IPS-18a (cell line): Measurements from ENCODE around the gene PRTG.

Source experiments
- H3K27ac ChIP-seq: one replicate; pipeline ENCODE4 v1.5.1; 2013; ENCODE audit warnings: low read length
- H3K27me3 ChIP-seq: one replicate; pipeline ENCODE4 v1.6.1; 2013; ENCODE audit warnings: mild to moderate bottlenecking, low read length; ENCODE audit not compliant: control insufficient read depth, insufficient read depth
- H3K36me3 ChIP-seq: one replicate; pipeline ENCODE4 v1.6.1; 2013; ENCODE audit warnings: low read depth, low read length; ENCODE audit not compliant: control insufficient read depth
- H3K4me1 ChIP-seq: one replicate; pipeline ENCODE4 v1.6.1; 2013; ENCODE audit warnings: low read depth, low read length; ENCODE audit not compliant: control insufficient read depth
- H3K4me3 ChIP-seq: one replicate; pipeline ENCODE4 v1.5.1; 2013; ENCODE audit warnings: low read length
- H3K9ac ChIP-seq: one replicate; pipeline ENCODE4 v1.6.1; 2013; ENCODE audit warnings: mild to moderate bottlenecking, low read length, moderate library complexity
- H3K9me3 ChIP-seq: one replicate; pipeline ENCODE4 v1.6.1; 2013; ENCODE audit warnings: low read depth, low read length; ENCODE audit not compliant: control insufficient read depth

The PRTG gene

GRCh38 chr15:55659481-55659880 lies 83.5 kb downstream of the PRTG start:
- no peaks in the 10 kb centered on the region for H3K27me3 ChIP-seq
- no peak overlapping the region for H3K27ac ChIP-seq
- no peaks in the 10 kb centered on the region for H3K9me3 ChIP-seq
- no peak overlapping the region for H3K9ac ChIP-seq
- peaks cover 38% of the 10 kb centered on the region for H3K4me1 ChIP-seq
- no peak overlapping the region for H3K4me3 ChIP-seq
- no peaks in the 10 kb centered on the region for H3K36me3 ChIP-seq

GRCh38 chr15:55658886-55659285 lies 84.1 kb downstream of the PRTG start:
- no peak overlapping the region for H3K4me3 ChIP-seq
- H3K36me3 ChIP-seq = no peaks in the 10 kb centered on the region
- H3K9ac ChIP-seq = no peak overlapping the region
- peaks cover 38% of the 10 kb centered on the region for H3K4me1 ChIP-seq
- H3K27ac ChIP-seq = no peak overlapping the region
- no peaks in the 10 kb centered on the region for H3K27me3 ChIP-seq
- no peaks in the 10 kb centered on the region for H3K9me3 ChIP-seq

- Histone ChIP-seq H3K4me1 (peaks cover 21% of the 10 kb centered on the region), H3K36me3 (no peaks in the 10 kb centered on the region), H3K27ac (no peak overlapping the region), H3K4me3 (no peak overlapping the region), H3K9ac (no peak overlapping the region), H3K9me3 (no peaks in the 10 kb centered on the region), H3K27me3 (no peaks in the 10 kb centered on the region)
These were observed 88.4 kb downstream of the PRTG start for GRCh38 chr15:55654561-55655031.

GRCh38 chr15:55652909-55653495 lies 90.0 kb downstream of the PRTG start:
- Histone ChIP-seq H3K9ac (no peak overlapping the region), H3K27ac (no peak overlapping the region), H3K9me3 (no peaks in the 10 kb centered on the region), H3K36me3 (no peaks in the 10 kb centered on the region), H3K4me1 (peaks cover 15% of the 10 kb centered on the region), H3K4me3 (no peak overlapping the region), H3K27me3 (no peaks in the 10 kb centered on the region)

- H3K27me3 ChIP-seq = no peaks in the 10 kb centered on the region
- H3K36me3 ChIP-seq = no peaks in the 10 kb centered on the region
- no peaks in the 10 kb centered on the region for H3K9me3 ChIP-seq
- no peak overlapping the region for H3K4me3 ChIP-seq
- peaks cover 15% of the 10 kb centered on the region for H3K4me1 ChIP-seq
- H3K9ac ChIP-seq = no peak overlapping the region
- no peak overlapping the region for H3K27ac ChIP-seq
These were observed 90.6 kb downstream of the PRTG start for GRCh38 chr15:55652359-55652758.

- no peaks in the 10 kb centered on the region for H3K36me3 ChIP-seq
- H3K4me1 ChIP-seq = peaks cover 15% of the 10 kb centered on the region
- no peaks in the 10 kb centered on the region for H3K27me3 ChIP-seq
- no peaks in the 10 kb centered on the region for H3K9me3 ChIP-seq
- H3K27ac ChIP-seq = no peak overlapping the region
- H3K4me3 ChIP-seq = no peak overlapping the region
- H3K9ac ChIP-seq = no peak overlapping the region
These were observed 93.9 kb downstream of the PRTG start for GRCh38 chr15:55649058-55649423.

- Histone ChIP-seq H3K27ac (no peak overlapping the region), H3K4me3 (no peak overlapping the region), H3K4me1 (no peaks in the 10 kb centered on the region), H3K27me3 (no peaks in the 10 kb centered on the region), H3K36me3 (peaks cover 4% of the 10 kb centered on the region), H3K9me3 (no peaks in the 10 kb centered on the region), H3K9ac (no peak overlapping the region)
These were observed 104.2 kb downstream of the PRTG start for GRCh38 chr15:55638764-55639163.

GRCh38 chr15:55637086-55637485 lies 105.9 kb downstream of the PRTG start:
- Histone ChIP-seq H3K27me3 (no peaks in the 10 kb centered on the region), H3K27ac (no peak overlapping the region), H3K9ac (no peak overlapping the region), H3K4me1 (no peaks in the 10 kb centered on the region), H3K9me3 (no peaks in the 10 kb centered on the region), H3K36me3 (peaks cover 4% of the 10 kb centered on the region), H3K4me3 (no peak overlapping the region)

GRCh38 chr15:55633731-55634130 lies 109.2 kb downstream of the PRTG start:
- Histone ChIP-seq H3K9me3 (no peaks in the 10 kb centered on the region), H3K4me1 (no peaks in the 10 kb centered on the region), H3K36me3 (no peaks in the 10 kb centered on the region), H3K9ac (no peak overlapping the region), H3K27ac (no peak overlapping the region), H3K4me3 (no peak overlapping the region), H3K27me3 (no peaks in the 10 kb centered on the region)

GRCh38 chr15:55632434-55632833 lies 110.5 kb downstream of the PRTG start:
- H3K9ac ChIP-seq = no peak overlapping the region
- no peaks in the 10 kb centered on the region for H3K36me3 ChIP-seq
- H3K4me1 ChIP-seq = no peaks in the 10 kb centered on the region

GRCh38 chr15:55630858-55631257 lies 112.1 kb downstream of the PRTG start:
- Histone ChIP-seq H3K27me3 (no peaks in the 10 kb centered on the region), H3K4me1 (no peaks in the 10 kb centered on the region), H3K9me3 (no peaks in the 10 kb centered on the region), H3K36me3 (no peaks in the 10 kb centered on the region), H3K9ac (no peak overlapping the region), H3K27ac (no peak overlapping the region), H3K4me3 (no peak overlapping the region)

More at GRCh38 chr15:55632434-55632833, 110.5 kb downstream of the PRTG start:
- H3K9me3 ChIP-seq = no peaks in the 10 kb centered on the region
- no peaks in the 10 kb centered on the region for H3K27me3 ChIP-seq
- H3K4me3 ChIP-seq = no peak overlapping the region
- H3K27ac ChIP-seq = no peak overlapping the region

- Histone ChIP-seq H3K4me3 (no peak overlapping the region), H3K9ac (no peak overlapping the region), H3K9me3 (no peaks in the 10 kb centered on the region), H3K27ac (no peak overlapping the region), H3K36me3 (no peaks in the 10 kb centered on the region), H3K27me3 (no peaks in the 10 kb centered on the region), H3K4me1 (no peaks in the 10 kb centered on the region)
These were observed 114.6 kb downstream of the PRTG start for GRCh38 chr15:55628369-55628730.
